ENCODE data around the gene RABGEF1. TPM values are rescaled to one million over a fixed set of nuclear protein-coding genes. Genes with fewer than 3 reads are reported as not detected.

Gene RABGEF1
- total RNA-seq, 1 experiment from 2014 or later = 27.3 TPM

GRCh38 chr7:66698652-66699205 is 41.8 kb upstream of the RABGEF1 start:
- no peak; the same call in 1 of the 2 replicates for ATAC-seq
- CTCF ChIA-PET = no interaction called here
- no peaks in the 10 kb centered on the region for H3K9me3 ChIP-seq (ENCODE audit: control insufficient read depth, insufficient read depth, low read depth, low read length)
- H3K4me1 ChIP-seq (ENCODE audit: control insufficient read depth, insufficient read depth, low read length) = no peaks in the 10 kb centered on the region
- POLR2A ChIA-PET = no interaction called here
- no peak overlapping the region for H3K4me3 ChIP-seq (ENCODE audit: low read depth in 2 of 2, low read length in 2 of 2)
- no peak overlapping the region for H3K27ac ChIP-seq (ENCODE audit: low read length)
- DNase-seq (ENCODE audit: low read depth, low spot score) = no peak
- TF ChIP-seq CTCF (IDR thresholded peaks at IDR 0.05) (no peak), REST (IDR thresholded peaks at IDR 0.05; ENCODE audit: insufficient read depth in 1 of 2, low read depth in 2 of 2, low read length in 1 of 2) (no peak), SIN3A (IDR thresholded peaks at IDR 0.05; ENCODE audit: borderline replicate concordance, insufficient read depth, low read depth, low read length) (no peak), POLR2AphosphoS5 (IDR thresholded peaks at IDR 0.05; ENCODE audit: low read depth, low read length) (no peak), TCF7L2 (IDR thresholded peaks at IDR 0.05; ENCODE audit: low read depth, low read length) (no peak)
- intact Hi-C loops (cut with micrococcal nuclease; ENCODE audit: unreplicated experiment) (no loop called here), in situ Hi-C loops (cut with HindIII; ENCODE audit: low pct_unique_long_range_greater_than_20kb, low sequenced_read_pairs) (no loop called here)
- no peaks in the 10 kb centered on the region for H3K36me3 ChIP-seq (ENCODE audit: control insufficient read depth, insufficient read depth, low read length)
- H3K27me3 ChIP-seq (ENCODE audit: control insufficient read depth, insufficient read depth, low read length) = no peaks in the 10 kb centered on the region
- BruUV-seq (replicated peaks) = no TSS peak

GRCh38 chr7:66699998-66700397 is 40.5 kb upstream of the RABGEF1 start:
- ATAC-seq (0 out of 2 replicates have a peak, but pooled peaks have one; percentile 11), DNase-seq (ENCODE audit: low read depth, low spot score) (no peak)
- H3K27ac ChIP-seq (ENCODE audit: low read length) = no peak overlapping the region
- no TSS peak for BruUV-seq (replicated peaks)
- ChIA-PET POLR2A (interaction anchor here (0.5 kb wide), 1 partner anchor 15 kb away, joined by 10 read pairs; no protein-coding TSS in a partner anchor), CTCF (interaction anchor here (0.6 kb wide), 1 partner anchor 637 kb away, joined by 5 read pairs; no protein-coding TSS in a partner anchor)
- no peaks in the 10 kb centered on the region for H3K36me3 ChIP-seq (ENCODE audit: control insufficient read depth, insufficient read depth, low read length)
- in situ Hi-C loops (cut with HindIII; ENCODE audit: low pct_unique_long_range_greater_than_20kb, low sequenced_read_pairs) = no loop called here
- intact Hi-C loops (cut with micrococcal nuclease; ENCODE audit: unreplicated experiment) = no loop called here
- H3K27me3 ChIP-seq (ENCODE audit: control insufficient read depth, insufficient read depth, low read length) = no peaks in the 10 kb centered on the region
- H3K4me1 ChIP-seq (ENCODE audit: control insufficient read depth, insufficient read depth, low read length) = no peaks in the 10 kb centered on the region
- TF ChIP-seq REST (IDR thresholded peaks at IDR 0.05; ENCODE audit: insufficient read depth in 1 of 2, low read depth in 2 of 2, low read length in 1 of 2) (no peak), SIN3A (IDR thresholded peaks at IDR 0.05; ENCODE audit: borderline replicate concordance, insufficient read depth, low read depth, low read length) (no peak), CTCF (IDR thresholded peaks at IDR 0.05) (no peak), TCF7L2 (IDR thresholded peaks at IDR 0.05; ENCODE audit: low read depth, low read length) (no peak), POLR2AphosphoS5 (IDR thresholded peaks at IDR 0.05; ENCODE audit: low read depth, low read length) (no peak)
- H3K4me3 ChIP-seq (ENCODE audit: low read depth in 2 of 2, low read length in 2 of 2) = no peak overlapping the region
- H3K9me3 ChIP-seq (ENCODE audit: control insufficient read depth, insufficient read depth, low read depth, low read length) = no peaks in the 10 kb centered on the region

Measured in Panc1 (cell line).